Mesothelial cell of epicardium (in vitro differentiated cells): ENCODE measurements around the gene TSSK6. TPM values are rescaled to one million over a fixed set of nuclear protein-coding genes. Genes with fewer than 3 reads are reported as not detected.

Experiments
- DNase-seq, 2 experiments: peaks; one replicate each; pipeline ENCODE4 v3.0.0; 2021; ENCODE audit warnings: low spot score in 2 of 2; ENCODE audit not compliant: unreplicated experiment in 2 of 2
- H3K27ac Mint-ChIP-seq: 2 replicates; pipeline ENCODE4 v1.8.0; 2021; ENCODE audit warnings: mixed read lengths
- H3K27me3 Mint-ChIP-seq: 2 replicates; pipeline ENCODE4 v1.8.0; 2021; ENCODE audit warnings: low read depth, mixed read lengths
- H3K36me3 Mint-ChIP-seq: 2 replicates; pipeline ENCODE4 v1.8.0; 2021; ENCODE audit warnings: mixed read lengths
- H3K4me1 Mint-ChIP-seq: 2 replicates; pipeline ENCODE4 v1.8.0; 2021; ENCODE audit warnings: mixed read lengths
- H3K4me3 Mint-ChIP-seq: 2 replicates; pipeline ENCODE4 v1.8.0; 2021; ENCODE audit warnings: mild to moderate bottlenecking, moderate library complexity, mixed read lengths
- H3K9me3 Mint-ChIP-seq: 2 replicates; pipeline ENCODE4 v1.8.0; 2021; ENCODE audit warnings: mixed read lengths
- total RNA-seq: library from RNA; stranded (reverse); gene quantifications from 3 replicates; pipeline ENCODE4 v1.2.1, GENCODE V29; 2021
- TF ChIP-seq, protein P1 (sequence below): fragments of 200-600 bp; sonication (generic); IDR thresholded peaks from one replicate; pipeline ENCODE4 v1.5.0; 2021; ENCODE audit warnings: antibody characterized with exemption; ENCODE audit not compliant: unreplicated experiment

TSSK6 gene
- total RNA-seq, 1 donor from 2014 or later = 2.1 TPM

DNA sequence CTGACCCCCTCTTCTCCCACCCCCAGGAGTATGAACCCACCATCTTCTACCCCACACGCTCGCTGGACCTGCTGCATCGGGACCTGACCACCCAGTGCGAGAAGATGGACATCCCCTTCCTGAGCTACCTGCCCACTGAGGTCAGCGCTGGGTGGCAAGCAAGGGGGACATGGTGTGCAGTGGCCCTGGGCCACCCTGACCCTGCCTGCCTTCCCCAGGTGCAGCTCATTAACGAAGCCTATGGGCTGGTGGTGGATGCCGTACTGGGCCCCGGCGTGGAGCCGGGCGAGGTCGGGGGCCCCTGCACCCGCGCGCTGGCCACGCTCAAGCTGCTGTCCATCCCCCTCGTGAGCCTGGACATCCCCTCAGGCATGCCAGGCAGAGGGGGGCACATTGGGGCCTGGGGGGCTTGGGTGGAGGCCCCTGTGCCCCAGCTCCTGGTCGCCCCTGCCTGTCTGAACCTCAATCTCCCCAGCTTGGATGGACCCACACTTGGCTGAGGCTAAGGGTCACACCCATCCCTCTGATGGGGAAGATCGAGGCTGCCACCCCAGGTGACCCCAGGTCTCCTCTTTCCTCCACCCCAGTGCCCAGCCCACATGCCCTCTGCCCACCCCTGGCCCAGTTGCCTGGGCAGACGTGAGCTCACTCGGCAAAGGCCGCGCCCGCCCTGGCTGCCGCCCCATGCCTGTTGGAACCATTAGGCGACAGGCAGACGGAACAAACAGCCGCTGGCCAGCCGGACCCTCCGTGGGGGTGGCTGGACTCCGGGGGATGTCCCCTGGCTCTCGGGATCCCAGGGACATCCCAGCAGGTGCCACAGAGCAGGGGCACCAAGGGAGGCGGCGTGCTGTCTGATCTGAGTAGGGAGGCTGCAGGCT lies 20.2 kb upstream of the TSSK6 start:
- DNase-seq = no peak

DNA sequence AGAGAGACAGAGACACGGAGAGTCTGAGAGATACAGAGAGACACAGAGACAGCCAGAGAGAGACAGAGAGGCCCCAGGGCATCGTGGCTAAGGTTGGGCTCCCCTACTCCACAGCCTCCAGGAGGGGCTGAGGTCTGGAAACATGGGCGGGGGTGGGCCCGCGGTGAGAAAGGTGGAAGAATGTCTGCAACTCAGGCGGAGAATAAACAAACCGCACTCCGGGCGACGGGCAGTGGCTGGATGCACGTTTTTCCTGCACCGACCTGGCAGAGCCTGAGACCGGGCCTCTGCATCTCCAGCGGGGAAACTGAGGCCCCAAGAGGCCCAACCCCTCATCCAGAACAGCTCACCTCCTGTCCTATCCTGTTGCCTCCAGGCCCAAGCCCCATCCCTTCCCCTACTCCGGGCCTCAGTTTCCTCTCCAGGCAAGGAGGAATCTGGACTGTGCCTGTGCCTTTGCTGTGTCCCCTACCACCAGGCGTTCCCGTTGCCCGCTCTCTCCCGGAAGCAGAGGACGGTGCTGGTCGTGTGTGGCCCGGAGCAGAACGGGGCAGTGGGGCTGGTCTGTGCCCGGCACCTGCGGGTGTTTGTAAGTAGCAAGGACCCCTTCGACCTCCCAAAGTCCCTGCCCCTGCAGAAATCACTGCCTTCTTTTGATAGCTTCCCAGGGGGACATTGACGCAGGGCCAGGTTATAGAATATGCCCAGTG lies 19.4 kb upstream of the TSSK6 start:
- H3K4me3 Mint-ChIP-seq = no peak overlapping the region
- H3K27ac Mint-ChIP-seq = no peak overlapping the region
- H3K36me3 Mint-ChIP-seq = no peaks in the 10 kb centered on the region
- peaks cover 30% of the 10 kb centered on the region for H3K4me1 Mint-ChIP-seq
- H3K9me3 Mint-ChIP-seq = no peaks in the 10 kb centered on the region
- H3K27me3 Mint-ChIP-seq = peaks cover 6% of the 10 kb centered on the region
- TF ChIP-seq, protein P1, sequence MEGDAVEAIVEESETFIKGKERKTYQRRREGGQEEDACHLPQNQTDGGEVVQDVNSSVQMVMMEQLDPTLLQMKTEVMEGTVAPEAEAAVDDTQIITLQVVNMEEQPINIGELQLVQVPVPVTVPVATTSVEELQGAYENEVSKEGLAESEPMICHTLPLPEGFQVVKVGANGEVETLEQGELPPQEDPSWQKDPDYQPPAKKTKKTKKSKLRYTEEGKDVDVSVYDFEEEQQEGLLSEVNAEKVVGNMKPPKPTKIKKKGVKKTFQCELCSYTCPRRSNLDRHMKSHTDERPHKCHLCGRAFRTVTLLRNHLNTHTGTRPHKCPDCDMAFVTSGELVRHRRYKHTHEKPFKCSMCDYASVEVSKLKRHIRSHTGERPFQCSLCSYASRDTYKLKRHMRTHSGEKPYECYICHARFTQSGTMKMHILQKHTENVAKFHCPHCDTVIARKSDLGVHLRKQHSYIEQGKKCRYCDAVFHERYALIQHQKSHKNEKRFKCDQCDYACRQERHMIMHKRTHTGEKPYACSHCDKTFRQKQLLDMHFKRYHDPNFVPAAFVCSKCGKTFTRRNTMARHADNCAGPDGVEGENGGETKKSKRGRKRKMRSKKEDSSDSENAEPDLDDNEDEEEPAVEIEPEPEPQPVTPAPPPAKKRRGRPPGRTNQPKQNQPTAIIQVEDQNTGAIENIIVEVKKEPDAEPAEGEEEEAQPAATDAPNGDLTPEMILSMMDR = no peak
- DNase-seq = no peak

More for the DNA sequence above, 20.2 kb upstream of the TSSK6 start:
- Mint-ChIP-seq H3K27ac (no peak overlapping the region), H3K4me3 (no peak overlapping the region), H3K36me3 (no peaks in the 10 kb centered on the region), H3K4me1 (peaks cover 30% of the 10 kb centered on the region), H3K27me3 (peaks cover 6% of the 10 kb centered on the region), H3K9me3 (no peaks in the 10 kb centered on the region)
- TF ChIP-seq, protein P1 = no peak

- TF ChIP-seq, protein P1 = no peak
- H3K36me3 Mint-ChIP-seq = peaks cover 1% of the 10 kb centered on the region
- no peak for DNase-seq
- H3K4me1 Mint-ChIP-seq = peaks cover 28% of the 10 kb centered on the region
- no peaks in the 10 kb centered on the region for H3K9me3 Mint-ChIP-seq
- H3K27me3 Mint-ChIP-seq = peaks cover 4% of the 10 kb centered on the region
- H3K27ac Mint-ChIP-seq = peak overlapping the region; percentile 35
- H3K4me3 Mint-ChIP-seq = no peak overlapping the region
These were observed 18.5 kb upstream of the TSSK6 start for GRCh38 chr19:19533841-19534240.

GRCh38 chr19:19532806-19533701 lies 17.7 kb upstream of the TSSK6 start:
- H3K4me3 Mint-ChIP-seq = no peak overlapping the region
- H3K36me3 Mint-ChIP-seq = peaks cover 1% of the 10 kb centered on the region
- TF ChIP-seq, protein P1 = no peak
- no peak for DNase-seq
- H3K4me1 Mint-ChIP-seq = peaks cover 23% of the 10 kb centered on the region
- H3K27ac Mint-ChIP-seq = no peak overlapping the region
- H3K9me3 Mint-ChIP-seq = no peaks in the 10 kb centered on the region
- H3K27me3 Mint-ChIP-seq = no peaks in the 10 kb centered on the region
